Activated CD8-positive, alpha-beta memory T cell treated with anti-CD3 and anti-CD28 coated beads for 24 hours (primary cell): ENCODE measurements around the gene SLC22A31.

Source experiments
- DNase-seq: peaks from one replicate; pipeline ENCODE4 v3.0.0-alpha.2; 2020

SLC22A31 gene

DNA sequence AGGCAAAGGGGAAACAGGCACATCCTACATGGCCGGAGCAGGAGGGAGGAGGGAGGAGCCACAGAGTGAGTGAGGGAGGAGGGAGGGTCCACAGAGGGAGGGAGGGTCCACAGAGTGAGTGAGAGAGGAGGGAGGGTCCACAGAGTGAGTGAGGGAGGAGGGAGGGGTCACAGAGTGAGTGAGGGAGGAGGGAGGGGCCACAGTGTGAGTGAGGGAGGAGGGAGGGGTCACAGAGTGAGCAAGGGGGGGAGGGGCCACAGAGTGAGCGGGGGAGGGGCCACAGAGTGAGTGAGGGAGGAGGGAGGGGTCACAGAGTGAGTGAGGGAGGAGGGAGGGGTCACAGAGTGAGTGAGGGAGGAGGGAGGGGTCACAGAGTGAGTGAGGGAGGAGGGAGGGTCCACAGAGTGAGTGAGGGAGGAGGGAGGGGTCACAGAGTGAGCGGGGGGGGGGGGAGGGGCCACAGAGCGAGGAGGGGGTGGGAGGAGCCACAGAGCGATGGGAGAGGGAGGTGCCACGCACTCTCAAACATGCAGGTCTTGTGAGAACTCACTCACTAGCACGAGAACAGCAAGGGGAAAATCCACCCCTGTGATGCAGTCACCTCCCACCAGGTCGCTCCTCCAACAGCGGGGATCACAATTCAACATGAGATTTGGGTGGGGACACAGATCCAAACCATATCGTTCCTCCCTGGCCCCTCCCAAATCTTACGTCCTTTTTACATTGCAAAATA is 53.1 kb downstream of the SLC22A31 start:
- DNase-seq = no peak

DNA sequence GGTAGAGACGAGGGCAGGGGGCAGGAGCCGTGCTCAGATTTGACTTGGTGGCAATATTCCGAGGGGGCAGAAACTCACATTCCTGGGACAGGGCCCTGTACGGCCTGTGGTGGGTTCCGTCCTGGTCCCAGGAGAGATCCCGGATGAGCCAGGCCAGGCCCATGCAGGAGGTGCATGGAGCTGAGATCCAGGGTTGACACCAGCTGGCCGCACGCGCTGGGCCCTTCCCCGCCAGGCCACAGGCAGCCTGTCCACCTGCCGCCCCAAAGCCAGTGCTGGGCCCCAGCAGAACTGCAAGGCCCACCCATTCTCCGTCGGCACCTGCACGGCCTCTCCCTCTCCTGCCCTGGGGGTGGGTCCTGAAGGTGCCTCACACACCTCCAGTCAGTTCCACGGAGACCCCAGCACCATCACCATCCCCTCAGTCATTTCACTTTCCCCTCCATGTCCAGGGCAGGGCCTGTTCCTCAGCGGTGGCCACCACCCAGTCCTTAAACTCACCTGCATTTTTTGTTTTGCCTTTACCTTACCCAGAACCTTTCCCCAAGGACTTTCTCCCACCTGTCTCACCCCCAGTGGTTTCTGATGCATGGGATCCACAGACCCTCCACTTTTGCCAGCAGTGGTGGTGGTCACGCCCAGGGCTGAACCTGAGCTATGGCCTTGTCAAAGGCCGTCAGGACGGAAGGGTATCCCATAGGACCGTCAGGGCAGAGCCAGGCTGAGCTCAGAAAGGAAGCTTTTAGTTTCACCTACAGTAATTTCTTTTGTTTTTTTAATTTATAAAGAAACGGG is 53.9 kb downstream of the SLC22A31 start:
- DNase-seq = no peak
